Tibial artery (tissue), 4 donors: ENCODE measurements around the gene F12.

Source experiments
- DNase-seq, 2 donors: peaks; one replicate each; pipeline ENCODE4 v3.0.0-alpha.2; 2019
- H3K27ac ChIP-seq, 2 donors: fragments of 200-600 bp; sonication (generic) in 1 of 2; 1 replicate in 1 of 2; 2 replicates in 1 of 2; pipeline ENCODE4 v1.5.1; 2018 to 2019; ENCODE audit warnings: mild to moderate bottlenecking in 1 of 2
- H3K27me3 ChIP-seq, 2 donors: fragments of 200-600 bp; sonication (generic) in 1 of 2; one replicate each; pipeline versions ENCODE4 v1.5.1 to v1.6.0; 2016 to 2019
- H3K36me3 ChIP-seq, 3 donors: fragments of 200-600 bp; sonication (generic) in 2 of 3; one replicate each; pipeline ENCODE4 v1.5.1; 2016 to 2019; ENCODE audit warnings: mild to moderate bottlenecking in 2 of 3
- H3K4me1 ChIP-seq, 4 donors: fragments of 200-600 bp; sonication (generic) in 2 of 4; 1 replicate in 3 of 4; 2 replicates in 1 of 4; pipeline ENCODE4 v1.5.1; 2016 to 2019
- H3K4me3 ChIP-seq, 2 donors: fragments of 200-600 bp; sonication (generic) in 1 of 2; 1 replicate in 1 of 2; 2 replicates in 1 of 2; pipeline ENCODE4 v1.5.1; 2018 to 2019; ENCODE audit warnings: mild to moderate bottlenecking in 2 of 2
- H3K9me3 ChIP-seq, 3 donors: fragments of 200-600 bp; sonication (generic) in 1 of 3; one replicate each; pipeline ENCODE4 v1.5.1; 2016 to 2019
- CTCF ChIP-seq, 2 experiments: fragments of 200-600 bp in 1 of 2; fragments of 450-650 bp in 1 of 2; IDR thresholded peaks; one replicate each; pipeline ENCODE4 v1.5.1; 2017 to 2019; ENCODE audit warnings: antibody characterized with exemption in 2 of 2, mild to moderate bottlenecking in 1 of 2, moderate library complexity in 1 of 2
- intact Hi-C: fragments of 100-400 bp; cut with DNase I; formaldehyde crosslinking; loops from one replicate; pipeline ENCODE4 v1.15.0; 2023; ENCODE audit warnings: low total_unique reads

F12 gene

GRCh38 chr5:177414481-177414880 is 5.1 kb upstream of the F12 start:
- DNase-seq = no peak
- no peak overlapping the region for H3K27ac ChIP-seq
- H3K27me3 ChIP-seq = no peaks in the 10 kb centered on the region
- H3K9me3 ChIP-seq = no peaks in the 10 kb centered on the region
- H3K36me3 ChIP-seq = no peaks in the 10 kb centered on the region
- H3K4me3 ChIP-seq = no peak overlapping the region
- intact Hi-C loops = no loop called here
- no peaks in the 10 kb centered on the region for H3K4me1 ChIP-seq
- no peak for TF ChIP-seq CTCF (IDR thresholded peaks at IDR 0.05)

- TF ChIP-seq CTCF (IDR thresholded peaks at IDR 0.05) = no peak
- Histone ChIP-seq H3K9me3 (no peaks in the 10 kb centered on the region), H3K27me3 (peaks cover 0 to 3% of the 10 kb centered on the region in 2 donors), H3K36me3 (no peaks in the 10 kb centered on the region), H3K4me1 (no peaks in the 10 kb centered on the region), H3K4me3 (no peak overlapping the region), H3K27ac (no peak overlapping the region)
- intact Hi-C loops = no loop called here
- no peak for DNase-seq
Measured at GRCh38 chr5:177412603-177413233, 3.4 kb upstream of the F12 start.

- peaks cover 0 to 6% of the 10 kb centered on the region in 2 donors for H3K27me3 ChIP-seq
- no peaks in the 10 kb centered on the region for H3K4me1 ChIP-seq
- no peak overlapping the region for H3K27ac ChIP-seq
- no peaks in the 10 kb centered on the region for H3K9me3 ChIP-seq
- intact Hi-C loops = no loop called here
- H3K36me3 ChIP-seq = no peaks in the 10 kb centered on the region
- no peak overlapping the region for H3K4me3 ChIP-seq
- TF ChIP-seq CTCF (IDR thresholded peaks at IDR 0.05) = no peak
- no peak for DNase-seq
Measured at GRCh38 chr5:177410575-177410974, 1.2 kb upstream of the F12 start.

DNA sequence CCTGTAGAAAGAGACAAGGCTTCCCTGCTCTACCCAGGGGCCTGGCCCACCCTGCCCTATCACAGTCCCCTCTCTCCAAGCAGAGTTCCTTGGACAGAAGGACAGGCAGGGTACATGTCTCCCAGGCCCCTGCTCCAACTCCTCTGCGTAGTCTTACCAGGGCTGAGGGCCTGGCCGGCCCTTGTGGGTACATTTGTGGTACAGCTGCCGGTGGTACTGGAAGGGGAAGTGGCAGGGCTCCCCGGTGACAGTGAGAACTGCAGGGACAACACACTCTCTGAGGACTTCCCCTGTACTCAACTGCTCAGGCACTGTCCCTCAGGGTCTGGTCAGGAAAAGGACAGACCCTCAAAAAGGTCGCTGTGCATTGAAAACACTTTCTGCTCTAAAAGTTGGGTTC is 3.6 kb downstream of the F12 start:
- intact Hi-C loops = loop anchor here (2.0 kb wide), 1 partner anchor 49 kb away; no protein-coding TSS in a partner anchor
- Histone ChIP-seq H3K27me3 (peaks cover 0 to 49% of the 10 kb centered on the region in 2 donors), H3K36me3 (no peaks in the 10 kb centered on the region), H3K9me3 (no peaks in the 10 kb centered on the region), H3K27ac (no peak overlapping the region), H3K4me1 (peaks cover 0 to 31% (median 27%) of the 10 kb centered on the region in 4 donors), H3K4me3 (no peak overlapping the region)
- no peak for TF ChIP-seq CTCF (IDR thresholded peaks at IDR 0.05)
- DNase-seq = no peak

DNA sequence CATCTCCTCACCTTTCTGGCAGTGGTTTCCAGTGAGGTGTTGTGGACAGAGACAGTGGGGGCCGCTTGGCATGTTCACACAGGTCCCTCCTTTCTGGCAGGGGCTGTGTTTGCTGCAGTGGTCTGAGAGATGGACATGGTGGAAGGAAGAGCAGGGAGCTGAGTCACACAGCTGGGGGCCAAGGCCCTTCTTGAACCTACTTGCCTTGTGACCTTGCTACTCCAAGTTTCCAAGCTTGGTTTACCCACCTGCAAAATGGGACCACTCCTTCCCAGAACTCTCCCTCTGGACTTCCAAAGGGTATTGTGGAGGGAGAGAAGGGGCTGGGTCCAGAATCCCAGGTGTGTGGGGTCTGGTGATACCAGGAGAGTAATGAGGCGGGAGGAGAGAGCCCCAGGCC is 4.1 kb downstream of the F12 start:
- H3K9me3 ChIP-seq = no peaks in the 10 kb centered on the region
- H3K4me3 ChIP-seq = no peak overlapping the region
- H3K4me1 ChIP-seq = peaks cover 0 to 33% (median 29%) of the 10 kb centered on the region in 4 donors
- TF ChIP-seq CTCF (IDR thresholded peaks at IDR 0.05) = no peak
- H3K36me3 ChIP-seq = no peaks in the 10 kb centered on the region
- intact Hi-C loops = loop anchor here (2.0 kb wide), 1 partner anchor 49 kb away; no protein-coding TSS in a partner anchor
- DNase-seq = no peak
- H3K27ac ChIP-seq = no peak overlapping the region
- peaks cover 5 to 54% of the 10 kb centered on the region in 2 donors for H3K27me3 ChIP-seq
